Measurements from ENCODE around the gene ZNF839.
"Not testable (repeated sequence)": the region's sequence is repeated elsewhere in the genome, so short reads cannot be mapped to it uniquely, and the experiment has no call there.

The ZNF839 gene

GRCh38 chr14:102319351-102320032 is at the start of gene ZNF839:
ZNF839 (plus strand) TSS chr14:102319746; CDS start chr14:102319766, 20 bp downstream.
- DNase-seq = peak; percentile 92

- DNase-seq = no peak
Observed at GRCh38 chr14:102272392-102272791, 47.2 kb upstream of the ZNF839 start.

GRCh38 chr14:102275866-102276265 is 43.7 kb upstream of the ZNF839 start:
- no peak for DNase-seq

- no peak for DNase-seq
Observed at GRCh38 chr14:102277874-102278630, 41.5 kb upstream of the ZNF839 start.

GRCh38 chr14:102278631-102278935 is 41.0 kb upstream of the ZNF839 start:
- no peak for DNase-seq

- DNase-seq = no peak
Observed at GRCh38 chr14:102279282-102279681, 40.3 kb upstream of the ZNF839 start.

GRCh38 chr14:102279688-102280348 is 39.7 kb upstream of the ZNF839 start:
- no peak for DNase-seq

GRCh38 chr14:102280376-102280962 is 39.1 kb upstream of the ZNF839 start:
- DNase-seq = no peak

GRCh38 chr14:102282751-102283465 is 36.6 kb upstream of the ZNF839 start:
- DNase-seq = no peak

- no peak for DNase-seq
Observed at GRCh38 chr14:102283631-102284129, 35.9 kb upstream of the ZNF839 start.

- DNase-seq = no peak
Observed at GRCh38 chr14:102285106-102285505, 34.4 kb upstream of the ZNF839 start.

- no peak for DNase-seq
Observed at GRCh38 chr14:102288139-102288538, 31.4 kb upstream of the ZNF839 start.

- DNase-seq = no peak
Observed at GRCh38 chr14:102292441-102292840, 27.1 kb upstream of the ZNF839 start.

- no peak for DNase-seq
Observed at GRCh38 chr14:102293781-102294180, 25.8 kb upstream of the ZNF839 start.

- no peak for DNase-seq
Observed at GRCh38 chr14:102295270-102295669, 24.3 kb upstream of the ZNF839 start.

- DNase-seq = no peak
Observed at GRCh38 chr14:102297436-102298170, 21.9 kb upstream of the ZNF839 start.

GRCh38 chr14:102298303-102299070 is 21.1 kb upstream of the ZNF839 start:
- DNase-seq = not testable (repeated sequence)

GRCh38 chr14:102303664-102304063 is 15.9 kb upstream of the ZNF839 start:
- no peak for DNase-seq

GRCh38 chr14:102304611-102305506 is 14.7 kb upstream of the ZNF839 start, which contains the start of gene MOK:
MOK (minus strand) TSS chr14:102305164; CDS start chr14:102304968, 196 bp downstream.
- peak; percentile 99 for DNase-seq
